Measurements from ENCODE around the gene TM9SF1.

DNA sequence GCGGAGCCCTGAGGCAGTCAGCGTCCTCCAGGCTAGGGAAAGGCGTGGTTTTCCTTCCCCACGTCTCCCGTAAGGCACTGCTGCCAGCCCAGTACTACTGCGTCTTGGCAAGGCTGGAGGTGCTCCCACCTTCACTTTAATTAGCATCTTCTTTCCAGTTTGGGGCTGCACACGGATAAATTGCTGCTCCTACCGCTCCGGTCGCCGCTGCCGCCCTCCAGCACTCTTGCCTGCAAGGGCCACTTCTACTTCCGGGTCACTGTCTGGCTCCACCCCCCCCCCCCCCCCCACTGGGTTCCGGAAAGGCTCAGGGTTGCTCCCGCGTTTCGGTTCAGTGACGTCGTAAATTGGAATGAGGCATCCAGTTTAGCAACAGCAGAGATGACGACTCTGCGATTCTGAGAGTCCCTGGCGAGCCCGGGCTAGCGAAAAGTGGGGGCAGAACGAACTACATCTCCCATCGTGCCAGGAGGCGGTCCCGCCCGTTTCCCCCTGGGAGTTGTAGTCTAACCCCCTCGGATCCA lies 36.9 kb upstream of the TM9SF1 start, which contains the start of gene NEDD8:
- TF ChIP-seq, protein P1, sequence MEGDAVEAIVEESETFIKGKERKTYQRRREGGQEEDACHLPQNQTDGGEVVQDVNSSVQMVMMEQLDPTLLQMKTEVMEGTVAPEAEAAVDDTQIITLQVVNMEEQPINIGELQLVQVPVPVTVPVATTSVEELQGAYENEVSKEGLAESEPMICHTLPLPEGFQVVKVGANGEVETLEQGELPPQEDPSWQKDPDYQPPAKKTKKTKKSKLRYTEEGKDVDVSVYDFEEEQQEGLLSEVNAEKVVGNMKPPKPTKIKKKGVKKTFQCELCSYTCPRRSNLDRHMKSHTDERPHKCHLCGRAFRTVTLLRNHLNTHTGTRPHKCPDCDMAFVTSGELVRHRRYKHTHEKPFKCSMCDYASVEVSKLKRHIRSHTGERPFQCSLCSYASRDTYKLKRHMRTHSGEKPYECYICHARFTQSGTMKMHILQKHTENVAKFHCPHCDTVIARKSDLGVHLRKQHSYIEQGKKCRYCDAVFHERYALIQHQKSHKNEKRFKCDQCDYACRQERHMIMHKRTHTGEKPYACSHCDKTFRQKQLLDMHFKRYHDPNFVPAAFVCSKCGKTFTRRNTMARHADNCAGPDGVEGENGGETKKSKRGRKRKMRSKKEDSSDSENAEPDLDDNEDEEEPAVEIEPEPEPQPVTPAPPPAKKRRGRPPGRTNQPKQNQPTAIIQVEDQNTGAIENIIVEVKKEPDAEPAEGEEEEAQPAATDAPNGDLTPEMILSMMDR (IDR thresholded peaks at IDR 0.05; ENCODE audit: low read length), result no peak
- no peak for TF ChIP-seq EZH2 (IDR thresholded peaks at IDR 0.05; ENCODE audit: borderline replicate concordance, low read length)
